ENCODE data around the gene RORB.

- TF ChIP-seq CTCF (IDR thresholded peaks at IDR 0.05) = no peak
- no peak for TF ChIP-seq POLR2A (IDR thresholded peaks at IDR 0.05)
Observed at GRCh38 chr9:74533253-74533652, 36.1 kb downstream of the RORB start.
